ENCODE results near the gene TSHR. TPM values are rescaled to one million over a fixed set of nuclear protein-coding genes. Genes with fewer than 3 reads are reported as not detected.

Gene TSHR
- total RNA-seq, 1 experiment from 2014 or later = not detected

DNA sequence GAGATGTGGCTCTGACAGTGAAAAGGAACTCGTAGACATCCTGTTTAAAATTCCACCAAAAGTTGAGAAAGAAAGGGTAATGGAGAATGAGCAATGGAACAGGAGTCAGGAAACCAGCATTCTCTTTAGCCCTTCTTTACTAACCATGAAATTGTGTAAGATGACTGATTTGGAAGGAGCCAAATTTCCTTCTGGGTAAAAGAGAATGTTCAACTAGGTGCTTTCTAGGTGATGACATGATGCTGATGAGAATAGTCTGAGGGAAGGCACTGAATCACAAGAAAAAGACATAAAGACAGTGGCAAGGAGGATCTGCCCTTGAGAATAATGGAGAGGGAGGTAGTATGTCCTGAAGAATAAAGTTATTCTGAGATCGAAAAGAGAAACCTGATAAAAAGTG lies 2.2 kb downstream of the TSHR start:
- Mint-ChIP-seq H3K9me3 (no peaks in the 10 kb centered on the region), H3K4me3 (no peak overlapping the region), H3K27ac (no peak overlapping the region), H3K4me1 (peaks cover 14 to 18% of the 10 kb centered on the region in 2 experiments), H3K27me3 (ENCODE audit: low read depth) (peaks cover 42% of the 10 kb centered on the region), H3K36me3 (ENCODE audit: insufficient read depth in 1 of 3, low read depth in 3 of 3) (no peaks in the 10 kb centered on the region)
- Histone ChIP-seq H3K9me3 (ENCODE audit: control insufficient read depth, low read depth, low read length) (no peaks in the 10 kb centered on the region), H2BK20ac (ENCODE audit: low read depth, low read length, poor library complexity, severe bottlenecking) (no peak overlapping the region), H4K20me1 (ENCODE audit: control insufficient read depth, insufficient read depth, insufficient read length) (no peaks in the 10 kb centered on the region), H3K23ac (ENCODE audit: insufficient read length, low read depth, low read length) (no peak overlapping the region), H4K5ac (ENCODE audit: insufficient read length, low read depth, low read length) (no peak overlapping the region), H3K4me1 (ENCODE audit: insufficient read depth, low read length) (no peaks in the 10 kb centered on the region), H3K56ac (ENCODE audit: insufficient read length, low read depth, low read length) (no peak overlapping the region), H3K79me2 (ENCODE audit: insufficient read depth, low read length) (no peaks in the 10 kb centered on the region), H3K27ac (ENCODE audit: insufficient read length, low read depth, low read length) (no peak overlapping the region), H2BK12ac (ENCODE audit: insufficient read length, low read depth, low read length) (no peak overlapping the region), H2AFZ (ENCODE audit: low read length) (no peak overlapping the region), H2BK5ac (ENCODE audit: insufficient read length, low read length) (no peak overlapping the region), H3K79me1 (ENCODE audit: insufficient read depth, low read depth, low read length, poor library complexity, severe bottlenecking) (no peaks in the 10 kb centered on the region), H3K14ac (ENCODE audit: insufficient read depth, low read length) (no peak overlapping the region), H3K27me3 (ENCODE audit: insufficient read depth, low read length) (peaks cover 4% of the 10 kb centered on the region; the same call in 1 of the 2 replicates), H3K4me2 (ENCODE audit: insufficient read depth, insufficient read length, low read length) (no peak overlapping the region), H2AK5ac (ENCODE audit: insufficient read length, low read length) (no peak overlapping the region), H4K91ac (ENCODE audit: insufficient read length, low read depth, low read length) (no peak overlapping the region), H3K18ac (ENCODE audit: insufficient read length, low read depth, low read length) (no peak overlapping the region), H2BK15ac (ENCODE audit: low read depth, low read length) (no peak overlapping the region), H3K9ac (ENCODE audit: extremely low read depth, insufficient read length, low read length) (no peak overlapping the region), H4K8ac (replicated peaks; ENCODE audit: insufficient read length, low read depth, low read length) (no peak overlapping the region), H2BK120ac (ENCODE audit: low read depth, low read length, poor library complexity, severe bottlenecking) (no peak overlapping the region), H3T11ph (ENCODE audit: low read length) (no peak overlapping the region), H3K4ac (ENCODE audit: low read depth, low read length) (no peak overlapping the region), H3K23me2 (ENCODE audit: insufficient read length, low read depth, low read length, poor library complexity, severe bottlenecking) (peaks cover 7% of the 10 kb centered on the region)
- no CpG with 5 or more reads among the region's 2 CpGs for WGBS (ENCODE audit: extremely low coverage, insufficient read length, low lambda C conversion rate)
- TF ChIP-seq, protein P1, sequence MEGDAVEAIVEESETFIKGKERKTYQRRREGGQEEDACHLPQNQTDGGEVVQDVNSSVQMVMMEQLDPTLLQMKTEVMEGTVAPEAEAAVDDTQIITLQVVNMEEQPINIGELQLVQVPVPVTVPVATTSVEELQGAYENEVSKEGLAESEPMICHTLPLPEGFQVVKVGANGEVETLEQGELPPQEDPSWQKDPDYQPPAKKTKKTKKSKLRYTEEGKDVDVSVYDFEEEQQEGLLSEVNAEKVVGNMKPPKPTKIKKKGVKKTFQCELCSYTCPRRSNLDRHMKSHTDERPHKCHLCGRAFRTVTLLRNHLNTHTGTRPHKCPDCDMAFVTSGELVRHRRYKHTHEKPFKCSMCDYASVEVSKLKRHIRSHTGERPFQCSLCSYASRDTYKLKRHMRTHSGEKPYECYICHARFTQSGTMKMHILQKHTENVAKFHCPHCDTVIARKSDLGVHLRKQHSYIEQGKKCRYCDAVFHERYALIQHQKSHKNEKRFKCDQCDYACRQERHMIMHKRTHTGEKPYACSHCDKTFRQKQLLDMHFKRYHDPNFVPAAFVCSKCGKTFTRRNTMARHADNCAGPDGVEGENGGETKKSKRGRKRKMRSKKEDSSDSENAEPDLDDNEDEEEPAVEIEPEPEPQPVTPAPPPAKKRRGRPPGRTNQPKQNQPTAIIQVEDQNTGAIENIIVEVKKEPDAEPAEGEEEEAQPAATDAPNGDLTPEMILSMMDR (conservative IDR thresholded peaks at IDR 0.05) = no peak
- no peak for DNase-seq

All from H9 (cell line).